Lung (tissue), 12 donors: ENCODE measurements around the gene KCNH8. TPM values are rescaled to one million over a fixed set of nuclear protein-coding genes. Genes with fewer than 3 reads are reported as not detected.

ENCODE experiments used
- ATAC-seq: fragments of 200-7000 bp; cut with Tn5 transposase; one replicate; pipeline ENCODE4 v1.9.1; 2020; ENCODE audit warnings: moderate number of reproducible peaks; ENCODE audit not compliant: insufficient read depth, low FRiP score
- DNase-seq, 3 donors: peaks; one replicate each; pipeline ENCODE4 v3.0.0-alpha.2; 2013 to 2017
- H3K27ac ChIP-seq, 2 donors: one replicate each; pipeline ENCODE4 v1.5.1; 2013; ENCODE audit warnings: mild to moderate bottlenecking in 2 of 2, moderate library complexity in 2 of 2, control low read depth in 1 of 2, inconsistent platforms in 1 of 2, low read depth in 1 of 2, low read length in 1 of 2
- H3K27me3 ChIP-seq, 3 donors: one replicate each; pipeline ENCODE4 v1.5.1; 2013; ENCODE audit warnings: low read length in 2 of 3; ENCODE audit not compliant: control insufficient read depth in 3 of 3, insufficient read depth in 3 of 3
- H3K36me3 ChIP-seq, 4 donors: one replicate each; pipeline ENCODE4 v1.5.1; 2013; ENCODE audit warnings: low read length in 4 of 4, mild to moderate bottlenecking in 1 of 4, moderate library complexity in 1 of 4; ENCODE audit not compliant: control insufficient read depth in 4 of 4, insufficient read depth in 4 of 4
- H3K4me1 ChIP-seq, 5 donors: one replicate each; pipeline ENCODE4 v1.5.1; 2013; ENCODE audit warnings: low read length in 5 of 5, mild to moderate bottlenecking in 2 of 5, moderate library complexity in 1 of 5; ENCODE audit not compliant: control insufficient read depth in 5 of 5, insufficient read depth in 5 of 5
- H3K4me3 ChIP-seq: one replicate; pipeline ENCODE4 v1.5.1; 2013; ENCODE audit warnings: mild to moderate bottlenecking, control low read depth, moderate library complexity
- H3K9ac ChIP-seq, 2 donors: one replicate each; pipeline ENCODE4 v1.5.1; 2013; ENCODE audit warnings: low read length in 2 of 2, control low read depth in 1 of 2; ENCODE audit not compliant: insufficient read depth in 1 of 2
- H3K9me3 ChIP-seq, 4 donors: one replicate each; pipeline ENCODE4 v1.5.1; 2013; ENCODE audit warnings: low read length in 3 of 4, mild to moderate bottlenecking in 1 of 4, moderate library complexity in 1 of 4; ENCODE audit not compliant: control insufficient read depth in 4 of 4, insufficient read depth in 3 of 4
- WGBS, 2 donors: extraction: QIAGEN DNeasy Blood & Tissue Kit; methylation state at CpG; one replicate each; pipeline ENCODE4 v1.1.7; 2013; 5-methylcytosine and 5-hydroxymethylcytosine counted together
- polyA plus RNA-seq, 2 donors: library from polyadenylated mRNA; stranded (reverse); fragments of 200-250 nt; gene quantifications; one replicate each; pipeline ENCODE4 v1.2.1, GENCODE V29; 2013
- total RNA-seq, 2 donors: library from RNA; depleted of rRNA in 1 of 2; stranded (reverse); fragments of >200 nt in 1 of 2; gene quantifications; one replicate each; pipeline ENCODE4 v1.2.1, GENCODE V29; 2014 to 2021
- TF ChIP-seq, protein P1 (sequence below): IDR thresholded peaks from 2 replicates; pipeline ENCODE4 v1.5.1; 2012; ENCODE audit warnings: mild to moderate bottlenecking; ENCODE audit errors: control extremely low read depth, extremely low read depth
- donor health status: control.
- donor health status: control.
- donor health status: Bipolar disorder and iron deficiency.
- donor health status: healthy.
- donor health status: DM: yes; HTN: yes; CAD: no.

Gene KCNH8
- total and polyA plus RNA-seq, 4 donors, result 0.06 to 0.94 (median 0.15) TPM

GRCh38 chr3:19183584-19183983, 35.3 kb downstream of the KCNH8 start:
- no peak overlapping the region for H3K27ac ChIP-seq
- DNase-seq (no peak), ATAC-seq (no peak)
- TF ChIP-seq, protein P1, sequence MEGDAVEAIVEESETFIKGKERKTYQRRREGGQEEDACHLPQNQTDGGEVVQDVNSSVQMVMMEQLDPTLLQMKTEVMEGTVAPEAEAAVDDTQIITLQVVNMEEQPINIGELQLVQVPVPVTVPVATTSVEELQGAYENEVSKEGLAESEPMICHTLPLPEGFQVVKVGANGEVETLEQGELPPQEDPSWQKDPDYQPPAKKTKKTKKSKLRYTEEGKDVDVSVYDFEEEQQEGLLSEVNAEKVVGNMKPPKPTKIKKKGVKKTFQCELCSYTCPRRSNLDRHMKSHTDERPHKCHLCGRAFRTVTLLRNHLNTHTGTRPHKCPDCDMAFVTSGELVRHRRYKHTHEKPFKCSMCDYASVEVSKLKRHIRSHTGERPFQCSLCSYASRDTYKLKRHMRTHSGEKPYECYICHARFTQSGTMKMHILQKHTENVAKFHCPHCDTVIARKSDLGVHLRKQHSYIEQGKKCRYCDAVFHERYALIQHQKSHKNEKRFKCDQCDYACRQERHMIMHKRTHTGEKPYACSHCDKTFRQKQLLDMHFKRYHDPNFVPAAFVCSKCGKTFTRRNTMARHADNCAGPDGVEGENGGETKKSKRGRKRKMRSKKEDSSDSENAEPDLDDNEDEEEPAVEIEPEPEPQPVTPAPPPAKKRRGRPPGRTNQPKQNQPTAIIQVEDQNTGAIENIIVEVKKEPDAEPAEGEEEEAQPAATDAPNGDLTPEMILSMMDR, result no peak
- 17 to 44% methylated on average over 5 of the region's 5 CpGs for WGBS, 2 donors
- H3K36me3 ChIP-seq, result no peaks in the 10 kb centered on the region
- no peaks in the 10 kb centered on the region for H3K27me3 ChIP-seq
- H3K4me3 ChIP-seq, result no peak overlapping the region
- H3K9me3 ChIP-seq, result no peaks in the 10 kb centered on the region
- H3K4me1 ChIP-seq, result no peaks in the 10 kb centered on the region
- H3K9ac ChIP-seq, result no peak overlapping the region

DNA sequence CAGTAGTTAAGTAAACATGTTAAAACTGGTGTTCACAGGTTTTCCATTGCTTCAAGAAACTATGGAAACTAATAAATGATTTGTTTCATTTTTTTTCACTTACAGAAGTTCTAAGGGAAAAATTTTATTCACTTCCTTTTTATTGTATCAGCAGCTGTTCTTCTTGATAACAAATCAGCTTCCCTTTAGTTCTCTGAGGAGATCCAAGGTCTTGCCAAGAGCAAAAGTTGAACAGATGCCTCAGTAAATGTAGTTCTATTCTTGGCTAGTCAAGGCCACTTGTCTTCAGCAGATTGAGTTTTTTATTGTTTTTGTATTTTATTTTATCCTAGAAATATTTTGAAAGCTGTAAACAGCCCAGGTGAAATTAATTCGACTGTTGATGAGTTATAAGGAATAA, 41.8 kb downstream of the KCNH8 start:
- no peak overlapping the region for H3K4me3 ChIP-seq
- no peak for ATAC-seq

DNA sequence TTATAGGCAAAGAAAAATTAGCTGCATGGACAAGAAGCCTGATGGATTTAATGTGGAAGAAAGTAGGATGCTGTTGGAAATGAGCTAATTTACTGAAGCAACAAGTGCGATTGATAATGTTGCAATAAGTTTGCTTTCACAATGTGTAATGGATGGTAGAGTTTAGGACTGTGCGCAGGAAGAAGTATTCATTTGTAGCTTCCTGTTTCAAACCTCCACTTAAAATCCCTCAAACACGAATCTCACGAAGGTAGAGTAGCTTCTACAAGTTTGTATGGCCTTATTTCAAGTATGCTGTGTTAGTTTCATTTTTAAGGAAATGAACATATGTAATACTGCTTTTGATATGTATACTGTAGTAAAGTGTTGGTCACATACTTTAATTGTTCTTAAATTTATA, 42.3 kb downstream of the KCNH8 start:
- Histone ChIP-seq H3K4me3 (no peak overlapping the region), H3K36me3 (no peaks in the 10 kb centered on the region), H3K9ac (no peak overlapping the region), H3K4me1 (no peaks in the 10 kb centered on the region), H3K9me3 (no peaks in the 10 kb centered on the region), H3K27me3 (no peaks in the 10 kb centered on the region), H3K27ac (no peak overlapping the region)
- TF ChIP-seq, protein P1, result no peak
- no peak for ATAC-seq
- peak in 1 of 3 donors; percentile 1 for DNase-seq
- WGBS, 2 donors, result 23 to 53% methylated on average over 4 of the region's 4 CpGs

More for the DNA sequence above, 41.8 kb downstream of the KCNH8 start:
- 63 to 74% methylated on average over 1 of the region's 1 CpG for WGBS, 2 donors
- Histone ChIP-seq H3K9me3 (no peaks in the 10 kb centered on the region), H3K27ac (no peak overlapping the region), H3K27me3 (no peaks in the 10 kb centered on the region), H3K4me1 (no peaks in the 10 kb centered on the region), H3K36me3 (no peaks in the 10 kb centered on the region), H3K9ac (no peak overlapping the region)
- DNase-seq, result no peak
- TF ChIP-seq, protein P1, result no peak

DNA sequence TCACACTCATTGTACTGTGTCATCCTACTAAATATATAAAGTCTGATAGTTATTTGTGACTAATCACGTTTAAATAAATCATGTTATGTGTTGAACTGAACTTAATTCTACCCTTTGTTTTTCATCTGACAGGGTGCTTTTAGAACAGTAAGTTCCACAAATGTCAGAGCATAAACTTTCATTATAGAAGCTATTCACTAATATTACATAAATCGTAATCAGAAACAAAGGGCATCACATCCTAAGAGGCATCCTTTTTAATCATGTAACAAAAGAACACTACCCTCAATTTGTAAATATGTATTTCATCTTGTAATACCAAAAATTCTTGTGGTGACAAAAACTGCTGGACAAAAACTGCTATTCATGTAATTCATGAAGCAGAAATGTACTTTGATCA, 50.8 kb downstream of the KCNH8 start:
- H3K36me3 ChIP-seq, result no peaks in the 10 kb centered on the region
- no peak overlapping the region for H3K4me3 ChIP-seq
- ATAC-seq, result no peak
- no peak for DNase-seq
- TF ChIP-seq, protein P1, result no peak
- H3K27ac ChIP-seq, result no peak overlapping the region
- no peak overlapping the region for H3K9ac ChIP-seq
- H3K27me3 ChIP-seq, result no peaks in the 10 kb centered on the region
- no peaks in the 10 kb centered on the region for H3K4me1 ChIP-seq
- WGBS, 2 donors, result 83 to 84% methylated on average over 2 of the region's 2 CpGs
- no peaks in the 10 kb centered on the region for H3K9me3 ChIP-seq
